Measurements from ENCODE around the gene PRCC. TPM values are rescaled to one million over a fixed set of nuclear protein-coding genes. Genes with fewer than 3 reads are reported as not detected.

Gene PRCC
- total RNA-seq, 1 donor from 2014 or later: 75.5 TPM

DNA sequence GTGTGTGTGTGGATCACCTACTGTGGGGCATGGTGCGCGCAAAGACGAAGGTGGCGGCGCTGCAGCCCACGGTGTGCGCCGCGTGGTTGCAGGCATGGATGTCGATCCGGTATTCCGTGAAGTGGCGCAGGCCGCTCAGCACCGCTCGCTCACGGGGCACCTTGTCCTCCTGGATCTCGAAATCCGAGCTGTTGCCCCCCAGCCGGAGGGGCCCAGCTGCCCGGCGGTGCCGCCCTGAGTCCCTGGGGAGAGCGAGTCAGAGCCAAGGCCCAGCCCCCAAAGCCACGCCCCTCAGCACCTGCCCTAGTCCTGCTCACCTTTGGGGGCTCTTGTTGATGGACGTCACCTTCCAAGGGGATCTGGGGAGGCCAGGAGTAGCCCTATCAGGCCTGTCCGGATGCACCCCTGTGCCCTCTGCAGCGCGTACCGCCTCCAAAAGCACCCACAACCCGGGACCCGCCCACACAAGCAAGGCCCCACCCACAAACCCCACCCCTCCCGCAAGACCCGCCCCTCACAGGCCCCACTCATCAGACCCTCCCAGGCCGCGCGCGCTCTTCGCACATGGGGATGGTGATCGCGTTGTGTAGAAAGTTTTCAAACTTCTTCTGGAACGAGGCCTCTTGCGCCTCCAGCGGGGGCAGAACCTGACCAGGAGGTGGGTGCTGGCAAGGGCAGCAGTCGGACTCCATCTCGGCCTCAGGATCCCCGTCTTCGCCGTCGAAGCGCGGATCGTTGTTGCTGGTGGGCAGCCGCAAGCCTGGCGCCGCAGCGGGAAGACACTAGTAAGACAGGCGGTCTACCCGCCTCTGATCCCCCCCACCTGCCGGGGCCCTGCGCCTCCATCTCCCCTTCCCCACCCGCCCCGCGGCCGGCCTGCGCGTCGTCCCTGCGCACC lies 78.0 kb downstream of the PRCC start:
- Histone ChIP-seq H3K4me1 (ENCODE audit: insufficient read depth, low read length) (no peaks in the 10 kb centered on the region), H3K36me3 (ENCODE audit: insufficient read depth, low read length) (no peaks in the 10 kb centered on the region), H2AFZ (ENCODE audit: low read depth, low read length) (no peak overlapping the region), H3K27ac (ENCODE audit: low read depth, low read length) (no peak overlapping the region), H3K79me2 (ENCODE audit: insufficient read depth, low read length) (no peaks in the 10 kb centered on the region), H3K9ac (ENCODE audit: low read length) (no peak overlapping the region), H3K9me3 (ENCODE audit: insufficient read depth, low read depth, low read length) (no peaks in the 10 kb centered on the region), H4K20me1 (ENCODE audit: insufficient read depth, low read length) (no peaks in the 10 kb centered on the region), H3K4me3 (ENCODE audit: insufficient read depth, low read depth, low read length) (no peak overlapping the region), H3K4me2 (ENCODE audit: low read length) (peak overlapping the region; percentile 41), H3K27me3 (ENCODE audit: insufficient read depth, low read length) (peaks cover 71% of the 10 kb centered on the region)
- no peak for FAIRE-seq
- no peak for TF ChIP-seq EZH2 (IDR thresholded peaks at IDR 0.05; ENCODE audit: insufficient read depth, low read length)
- TF ChIP-seq, protein P1, sequence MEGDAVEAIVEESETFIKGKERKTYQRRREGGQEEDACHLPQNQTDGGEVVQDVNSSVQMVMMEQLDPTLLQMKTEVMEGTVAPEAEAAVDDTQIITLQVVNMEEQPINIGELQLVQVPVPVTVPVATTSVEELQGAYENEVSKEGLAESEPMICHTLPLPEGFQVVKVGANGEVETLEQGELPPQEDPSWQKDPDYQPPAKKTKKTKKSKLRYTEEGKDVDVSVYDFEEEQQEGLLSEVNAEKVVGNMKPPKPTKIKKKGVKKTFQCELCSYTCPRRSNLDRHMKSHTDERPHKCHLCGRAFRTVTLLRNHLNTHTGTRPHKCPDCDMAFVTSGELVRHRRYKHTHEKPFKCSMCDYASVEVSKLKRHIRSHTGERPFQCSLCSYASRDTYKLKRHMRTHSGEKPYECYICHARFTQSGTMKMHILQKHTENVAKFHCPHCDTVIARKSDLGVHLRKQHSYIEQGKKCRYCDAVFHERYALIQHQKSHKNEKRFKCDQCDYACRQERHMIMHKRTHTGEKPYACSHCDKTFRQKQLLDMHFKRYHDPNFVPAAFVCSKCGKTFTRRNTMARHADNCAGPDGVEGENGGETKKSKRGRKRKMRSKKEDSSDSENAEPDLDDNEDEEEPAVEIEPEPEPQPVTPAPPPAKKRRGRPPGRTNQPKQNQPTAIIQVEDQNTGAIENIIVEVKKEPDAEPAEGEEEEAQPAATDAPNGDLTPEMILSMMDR (IDR thresholded peaks at IDR 0.05; ENCODE audit: insufficient read depth, low read depth, low read length): no peak
- Mint-ChIP-seq H3K9me3 (ENCODE audit: unreplicated experiment) (peaks cover 20% of the 10 kb centered on the region), H3K27me3 (ENCODE audit: low read depth, unreplicated experiment) (peaks cover 95% of the 10 kb centered on the region), H3K4me1 (ENCODE audit: low read depth, unreplicated experiment) (peaks cover 4% of the 10 kb centered on the region), H3K4me3 (ENCODE audit: unreplicated experiment) (no peak overlapping the region), H3K36me3 (ENCODE audit: low read depth, unreplicated experiment) (peaks cover 4% of the 10 kb centered on the region), H3K27ac (ENCODE audit: unreplicated experiment) (no peak overlapping the region)
- DNase-seq (ENCODE audit: low read depth): no peak

DNA sequence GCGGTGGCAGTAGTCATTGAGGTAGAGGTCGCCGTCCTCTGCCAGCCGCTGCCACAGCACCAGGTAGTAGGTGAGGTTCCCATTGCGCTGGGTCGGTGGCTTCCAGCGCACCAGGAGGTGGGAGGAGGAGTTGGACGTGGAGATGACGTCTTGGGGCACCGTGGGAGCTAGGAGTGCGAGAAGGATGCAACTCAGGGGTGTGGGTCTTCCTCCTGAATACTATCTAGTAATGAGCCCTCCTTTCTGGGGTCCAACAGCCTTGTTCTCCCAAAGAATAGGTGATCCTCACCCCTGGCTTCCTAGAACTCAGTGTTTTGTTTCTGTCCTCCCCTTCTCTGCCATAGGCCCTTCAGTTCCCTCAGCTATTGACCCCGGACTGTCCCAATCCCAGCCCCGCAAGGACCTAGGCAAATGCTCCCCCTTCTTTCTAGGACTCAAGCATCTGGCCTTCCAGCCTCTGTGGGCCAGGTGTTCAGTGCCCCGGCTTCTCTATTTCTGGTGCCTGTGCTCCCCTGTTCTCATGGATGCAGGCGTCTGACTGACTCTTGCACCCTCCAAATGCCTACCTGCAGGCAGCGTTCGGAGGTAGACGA lies 78.7 kb downstream of the PRCC start:
- DNase-seq (ENCODE audit: low read depth) (no peak), FAIRE-seq (no peak)
- Histone ChIP-seq H3K79me2 (ENCODE audit: insufficient read depth, low read length) (no peaks in the 10 kb centered on the region), H3K9ac (ENCODE audit: low read length) (no peak overlapping the region), H4K20me1 (ENCODE audit: insufficient read depth, low read length) (no peaks in the 10 kb centered on the region), H3K9me3 (ENCODE audit: insufficient read depth, low read depth, low read length) (no peaks in the 10 kb centered on the region), H3K4me1 (ENCODE audit: insufficient read depth, low read length) (no peaks in the 10 kb centered on the region), H2AFZ (ENCODE audit: low read depth, low read length) (no peak overlapping the region), H3K4me2 (ENCODE audit: low read length) (no peak overlapping the region), H3K4me3 (ENCODE audit: insufficient read depth, low read depth, low read length) (no peak overlapping the region), H3K36me3 (ENCODE audit: insufficient read depth, low read length) (no peaks in the 10 kb centered on the region), H3K27ac (ENCODE audit: low read depth, low read length) (no peak overlapping the region), H3K27me3 (ENCODE audit: insufficient read depth, low read length) (peaks cover 71% of the 10 kb centered on the region)
- Mint-ChIP-seq H3K4me1 (ENCODE audit: low read depth, unreplicated experiment) (peaks cover 4% of the 10 kb centered on the region), H3K27me3 (ENCODE audit: low read depth, unreplicated experiment) (peaks cover 92% of the 10 kb centered on the region), H3K36me3 (ENCODE audit: low read depth, unreplicated experiment) (peaks cover 4% of the 10 kb centered on the region), H3K27ac (ENCODE audit: unreplicated experiment) (no peak overlapping the region), H3K4me3 (ENCODE audit: unreplicated experiment) (no peak overlapping the region), H3K9me3 (ENCODE audit: unreplicated experiment) (peaks cover 20% of the 10 kb centered on the region)
- TF ChIP-seq, protein P1 (IDR thresholded peaks at IDR 0.05; ENCODE audit: insufficient read depth, low read depth, low read length): no peak
- TF ChIP-seq EZH2 (IDR thresholded peaks at IDR 0.05; ENCODE audit: insufficient read depth, low read length): no peak
